B cell (primary cell): Measurements from ENCODE around the gene MYH15.

ENCODE experiments used
- EZH2 ChIP-seq: IDR thresholded peaks from 2 replicates; pipeline ENCODE4 v1.6.1; 2012; ENCODE audit warnings: borderline replicate concordance, low read depth, mild to moderate bottlenecking, moderate library complexity, low read length; ENCODE audit not compliant: insufficient read depth, poor library complexity, severe bottlenecking
- TF ChIP-seq, protein P1 (sequence below): fragments of 200-600 bp; IDR thresholded peaks from one replicate; pipeline ENCODE4 v1.8.0; 2022; ENCODE audit warnings: antibody characterized with exemption, mild to moderate bottlenecking

GRCh38 chr3:108407886-108408285, 102.5 kb downstream of the MYH15 start:
- TF ChIP-seq, protein P1, sequence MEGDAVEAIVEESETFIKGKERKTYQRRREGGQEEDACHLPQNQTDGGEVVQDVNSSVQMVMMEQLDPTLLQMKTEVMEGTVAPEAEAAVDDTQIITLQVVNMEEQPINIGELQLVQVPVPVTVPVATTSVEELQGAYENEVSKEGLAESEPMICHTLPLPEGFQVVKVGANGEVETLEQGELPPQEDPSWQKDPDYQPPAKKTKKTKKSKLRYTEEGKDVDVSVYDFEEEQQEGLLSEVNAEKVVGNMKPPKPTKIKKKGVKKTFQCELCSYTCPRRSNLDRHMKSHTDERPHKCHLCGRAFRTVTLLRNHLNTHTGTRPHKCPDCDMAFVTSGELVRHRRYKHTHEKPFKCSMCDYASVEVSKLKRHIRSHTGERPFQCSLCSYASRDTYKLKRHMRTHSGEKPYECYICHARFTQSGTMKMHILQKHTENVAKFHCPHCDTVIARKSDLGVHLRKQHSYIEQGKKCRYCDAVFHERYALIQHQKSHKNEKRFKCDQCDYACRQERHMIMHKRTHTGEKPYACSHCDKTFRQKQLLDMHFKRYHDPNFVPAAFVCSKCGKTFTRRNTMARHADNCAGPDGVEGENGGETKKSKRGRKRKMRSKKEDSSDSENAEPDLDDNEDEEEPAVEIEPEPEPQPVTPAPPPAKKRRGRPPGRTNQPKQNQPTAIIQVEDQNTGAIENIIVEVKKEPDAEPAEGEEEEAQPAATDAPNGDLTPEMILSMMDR = no peak
- no peak for TF ChIP-seq EZH2
